B cell (primary cell): ENCODE data around the gene SIL1.

ENCODE experiments used
- EZH2 ChIP-seq: IDR thresholded peaks from 2 replicates; pipeline ENCODE4 v1.6.1; 2012; ENCODE audit warnings: borderline replicate concordance, low read depth, mild to moderate bottlenecking, moderate library complexity, low read length; ENCODE audit not compliant: insufficient read depth, poor library complexity, severe bottlenecking
- TF ChIP-seq, protein P1 (sequence below): fragments of 200-600 bp; IDR thresholded peaks from one replicate; pipeline ENCODE4 v1.8.0; 2022; ENCODE audit warnings: antibody characterized with exemption, mild to moderate bottlenecking

DNA sequence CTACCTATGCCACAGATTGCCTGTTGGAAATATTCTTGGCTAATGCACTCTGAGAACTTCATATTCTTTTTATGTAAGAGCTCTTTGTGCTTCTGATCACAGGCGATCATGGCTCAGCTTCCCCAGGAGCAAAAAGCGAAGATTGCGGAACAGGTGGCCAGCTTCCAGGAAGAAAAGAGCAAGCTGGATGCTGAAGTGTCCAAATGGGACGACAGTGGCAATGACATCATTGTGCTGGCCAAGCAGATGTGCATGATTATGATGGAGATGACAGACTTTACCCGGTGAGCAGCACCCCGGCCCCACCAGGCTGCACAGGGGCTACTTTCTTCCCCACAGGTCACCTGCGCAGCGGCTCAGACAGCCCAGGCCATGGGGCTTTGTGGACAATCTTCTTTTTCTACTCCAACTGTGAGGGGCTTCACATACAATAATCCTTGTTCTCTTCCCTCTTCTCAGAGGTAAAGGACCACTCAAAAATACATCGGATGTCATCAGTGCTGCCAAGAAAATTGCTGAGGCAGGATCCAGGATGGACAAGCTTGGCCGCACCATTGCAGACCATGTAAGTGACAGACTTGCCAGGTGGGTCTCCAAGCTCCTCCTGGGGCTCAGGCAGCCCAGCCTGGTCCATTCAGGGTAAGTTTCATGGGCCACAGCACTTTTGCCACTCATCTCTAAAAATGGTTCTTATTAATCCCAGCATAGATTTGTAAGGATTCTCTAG is 267.6 kb downstream of the SIL1 start:
- TF ChIP-seq, protein P1, sequence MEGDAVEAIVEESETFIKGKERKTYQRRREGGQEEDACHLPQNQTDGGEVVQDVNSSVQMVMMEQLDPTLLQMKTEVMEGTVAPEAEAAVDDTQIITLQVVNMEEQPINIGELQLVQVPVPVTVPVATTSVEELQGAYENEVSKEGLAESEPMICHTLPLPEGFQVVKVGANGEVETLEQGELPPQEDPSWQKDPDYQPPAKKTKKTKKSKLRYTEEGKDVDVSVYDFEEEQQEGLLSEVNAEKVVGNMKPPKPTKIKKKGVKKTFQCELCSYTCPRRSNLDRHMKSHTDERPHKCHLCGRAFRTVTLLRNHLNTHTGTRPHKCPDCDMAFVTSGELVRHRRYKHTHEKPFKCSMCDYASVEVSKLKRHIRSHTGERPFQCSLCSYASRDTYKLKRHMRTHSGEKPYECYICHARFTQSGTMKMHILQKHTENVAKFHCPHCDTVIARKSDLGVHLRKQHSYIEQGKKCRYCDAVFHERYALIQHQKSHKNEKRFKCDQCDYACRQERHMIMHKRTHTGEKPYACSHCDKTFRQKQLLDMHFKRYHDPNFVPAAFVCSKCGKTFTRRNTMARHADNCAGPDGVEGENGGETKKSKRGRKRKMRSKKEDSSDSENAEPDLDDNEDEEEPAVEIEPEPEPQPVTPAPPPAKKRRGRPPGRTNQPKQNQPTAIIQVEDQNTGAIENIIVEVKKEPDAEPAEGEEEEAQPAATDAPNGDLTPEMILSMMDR = no peak
- no peak for TF ChIP-seq EZH2
